H9 (cell line): ENCODE data around the gene CTNNA3. TPM values are rescaled to one million over a fixed set of nuclear protein-coding genes. Genes with fewer than 3 reads are reported as not detected.
A peak's percentile ranks its signal among the peaks of the same experiment; 100 is the strongest.
"Not testable (repeated sequence)": the region's sequence is repeated elsewhere in the genome, so short reads cannot be mapped to it uniquely, and the experiment has no call there.

Experiments
- DNase-seq: peaks from one replicate; pipeline ENCODE4 v3.0.0-alpha.2; 2017
- H2AFZ ChIP-seq: one replicate; pipeline ENCODE4 v1.6.1; 2013; ENCODE audit warnings: mild to moderate bottlenecking, low read length, control low read depth, moderate library complexity
- H2AK5ac ChIP-seq: 2 replicates; pipeline ENCODE4 v1.6.1; 2013; ENCODE audit warnings: low read length, control low read depth, mixed read lengths; ENCODE audit not compliant: insufficient read length
- H2BK120ac ChIP-seq: one replicate; pipeline ENCODE4 v1.6.1; 2013; ENCODE audit warnings: low read depth, mild to moderate bottlenecking, low read length, control low read depth, inconsistent platforms; ENCODE audit not compliant: poor library complexity, severe bottlenecking
- H2BK12ac ChIP-seq: 2 replicates; pipeline ENCODE4 v1.6.1; 2013; ENCODE audit warnings: low read length, control low read depth, mixed read lengths, low read depth; ENCODE audit not compliant: insufficient read length
- H2BK15ac ChIP-seq: 2 replicates; pipeline ENCODE4 v1.6.1; 2013; ENCODE audit warnings: low read depth, low read length, control low read depth
- H2BK20ac ChIP-seq: one replicate; pipeline ENCODE4 v1.6.1; 2013; ENCODE audit warnings: low read depth, mild to moderate bottlenecking, low read length, control low read depth, inconsistent platforms; ENCODE audit not compliant: poor library complexity, severe bottlenecking
- H2BK5ac ChIP-seq: 2 replicates; pipeline ENCODE4 v1.6.1; 2013; ENCODE audit warnings: low read length, control low read depth, mixed read lengths; ENCODE audit not compliant: insufficient read length
- H3K14ac ChIP-seq: 2 replicates; pipeline ENCODE4 v1.6.1; 2013; ENCODE audit warnings: low read length, control low read depth; ENCODE audit not compliant: insufficient read depth
- H3K18ac ChIP-seq: 2 replicates; pipeline ENCODE4 v1.6.1; 2013; ENCODE audit warnings: low read depth, mild to moderate bottlenecking, mixed read lengths, low read length, control low read depth; ENCODE audit not compliant: insufficient read length
- H3K23ac ChIP-seq: 2 replicates; pipeline ENCODE4 v1.6.1; 2013; ENCODE audit warnings: low read length, control low read depth, mixed read lengths, low read depth; ENCODE audit not compliant: insufficient read length
- H3K23me2 ChIP-seq: 2 replicates; pipeline ENCODE4 v1.6.1; 2013; ENCODE audit warnings: low read depth, mild to moderate bottlenecking, mixed read lengths, low read length, control low read depth; ENCODE audit not compliant: insufficient read length, poor library complexity, severe bottlenecking
- H3K27ac ChIP-seq: 2 replicates; pipeline ENCODE4 v1.5.1; 2013; ENCODE audit warnings: low read length, control low read depth, mixed read lengths, low read depth; ENCODE audit not compliant: insufficient read length
- H3K27me3 ChIP-seq: 2 replicates; pipeline ENCODE4 v1.6.1; 2013; ENCODE audit warnings: low read length, control low read depth, inconsistent platforms; ENCODE audit not compliant: insufficient read depth
- H3K4ac ChIP-seq: 2 replicates; pipeline ENCODE4 v1.6.1; 2013; ENCODE audit warnings: low read depth, mild to moderate bottlenecking, control low read depth, inconsistent platforms, low read length, moderate library complexity
- H3K4me1 ChIP-seq: 2 replicates; pipeline ENCODE4 v1.6.1; 2013; ENCODE audit warnings: low read length, control low read depth, inconsistent platforms; ENCODE audit not compliant: insufficient read depth
- H3K4me2 ChIP-seq: 2 replicates; pipeline ENCODE4 v1.6.1; 2013; ENCODE audit warnings: low read length, control low read depth, mixed read lengths; ENCODE audit not compliant: insufficient read length, insufficient read depth
- H3K56ac ChIP-seq: 2 replicates; pipeline ENCODE4 v1.6.1; 2013; ENCODE audit warnings: low read depth, mild to moderate bottlenecking, mixed read lengths, low read length, control low read depth; ENCODE audit not compliant: insufficient read length
- H3K79me1 ChIP-seq: 2 replicates; pipeline ENCODE4 v1.6.1; 2013; ENCODE audit warnings: low read depth, mild to moderate bottlenecking, moderate library complexity, low read length, control low read depth, inconsistent platforms; ENCODE audit not compliant: insufficient read depth, poor library complexity, severe bottlenecking
- H3K79me2 ChIP-seq: 2 replicates; pipeline ENCODE4 v1.6.1; 2013; ENCODE audit warnings: low read length, control low read depth, inconsistent platforms; ENCODE audit not compliant: insufficient read depth
- H3K9ac ChIP-seq: 2 replicates; pipeline ENCODE4 v1.6.1; 2013; ENCODE audit warnings: low read length, control low read depth, mixed read lengths; ENCODE audit not compliant: insufficient read length; ENCODE audit errors: extremely low read depth
- H3K9me3 ChIP-seq: one replicate; pipeline ENCODE4 v1.6.1; 2013; ENCODE audit warnings: low read depth, low read length, inconsistent platforms; ENCODE audit not compliant: control insufficient read depth
- H3T11ph ChIP-seq: one replicate; pipeline ENCODE4 v1.6.1; 2013; ENCODE audit warnings: mild to moderate bottlenecking, low read length, control low read depth, inconsistent platforms
- H4K20me1 ChIP-seq: one replicate; pipeline ENCODE4 v1.6.1; 2013; ENCODE audit not compliant: control insufficient read depth, insufficient read length, insufficient read depth
- H4K5ac ChIP-seq: 2 replicates; pipeline ENCODE4 v1.6.1; 2013; ENCODE audit warnings: low read depth, mild to moderate bottlenecking, mixed read lengths, low read length, control low read depth; ENCODE audit not compliant: insufficient read length
- H4K8ac ChIP-seq: replicated peaks from 2 replicates; pipeline ENCODE4 v1.6.1; 2013; ENCODE audit warnings: low read length, control low read depth, mixed read lengths, low read depth; ENCODE audit not compliant: insufficient read length
- H4K91ac ChIP-seq: 2 replicates; pipeline ENCODE4 v1.6.1; 2013; ENCODE audit warnings: low read depth, mild to moderate bottlenecking, moderate library complexity, mixed read lengths, low read length, control low read depth; ENCODE audit not compliant: insufficient read length
- H3K27ac Mint-ChIP-seq, 3 experiments: 2 replicates in 2 of 3; 3 replicates in 1 of 3; pipeline ENCODE4 v1.8.0; 2020 to 2021; ENCODE audit warnings: mixed read lengths in 3 of 3, mild to moderate bottlenecking in 1 of 3, moderate library complexity in 1 of 3
- H3K27me3 Mint-ChIP-seq: 2 replicates; pipeline ENCODE4 v1.8.0; 2021; ENCODE audit warnings: low read depth, mild to moderate bottlenecking, moderate library complexity, mixed read lengths
- H3K36me3 Mint-ChIP-seq, 3 experiments: 2 replicates in 2 of 3; 3 replicates in 1 of 3; pipeline ENCODE4 v1.8.0; 2020 to 2021; ENCODE audit warnings: low read depth in 3 of 3, mixed read lengths in 3 of 3; ENCODE audit not compliant: insufficient read depth in 1 of 3
- H3K4me1 Mint-ChIP-seq, 2 experiments: 2 replicates each; pipeline ENCODE4 v1.8.0; 2020; ENCODE audit warnings: mixed read lengths in 2 of 2
- H3K4me3 Mint-ChIP-seq, 2 experiments: 2 replicates in 1 of 2; 3 replicates in 1 of 2; pipeline ENCODE4 v1.8.0; 2020 to 2021; ENCODE audit warnings: mild to moderate bottlenecking in 2 of 2, mixed read lengths in 2 of 2, moderate library complexity in 1 of 2
- H3K9me3 Mint-ChIP-seq, 2 experiments: 2 replicates in 1 of 2; 3 replicates in 1 of 2; pipeline ENCODE4 v1.8.0; 2020; ENCODE audit warnings: mild to moderate bottlenecking in 2 of 2, mixed read lengths in 2 of 2, moderate library complexity in 1 of 2
- CTCF ChIP-seq: fragments of 200-600 bp; sonication (generic); conservative IDR thresholded peaks from 3 replicates; pipeline ENCODE4 v1.8.0; 2021; ENCODE audit warnings: antibody characterized with exemption, mild to moderate bottlenecking
- WGBS: extraction: QIAGEN DNeasy Blood & Tissue Kit; methylation state at CpG from one replicate; pipeline ENCODE4 v1.1.7; 2013; ENCODE audit warnings: missing lambda C conversion rate, low lambda C conversion rate, mixed read lengths; ENCODE audit not compliant: insufficient read length; ENCODE audit errors: extremely low coverage; 5-methylcytosine and 5-hydroxymethylcytosine counted together
- total RNA-seq: library from RNA; stranded (reverse); gene quantifications from 2 replicates; pipeline ENCODE4 v1.2.1, GENCODE V29; 2021

CTNNA3 gene
- total RNA-seq, 1 experiment from 2014 or later, result 3.3 TPM

DNA sequence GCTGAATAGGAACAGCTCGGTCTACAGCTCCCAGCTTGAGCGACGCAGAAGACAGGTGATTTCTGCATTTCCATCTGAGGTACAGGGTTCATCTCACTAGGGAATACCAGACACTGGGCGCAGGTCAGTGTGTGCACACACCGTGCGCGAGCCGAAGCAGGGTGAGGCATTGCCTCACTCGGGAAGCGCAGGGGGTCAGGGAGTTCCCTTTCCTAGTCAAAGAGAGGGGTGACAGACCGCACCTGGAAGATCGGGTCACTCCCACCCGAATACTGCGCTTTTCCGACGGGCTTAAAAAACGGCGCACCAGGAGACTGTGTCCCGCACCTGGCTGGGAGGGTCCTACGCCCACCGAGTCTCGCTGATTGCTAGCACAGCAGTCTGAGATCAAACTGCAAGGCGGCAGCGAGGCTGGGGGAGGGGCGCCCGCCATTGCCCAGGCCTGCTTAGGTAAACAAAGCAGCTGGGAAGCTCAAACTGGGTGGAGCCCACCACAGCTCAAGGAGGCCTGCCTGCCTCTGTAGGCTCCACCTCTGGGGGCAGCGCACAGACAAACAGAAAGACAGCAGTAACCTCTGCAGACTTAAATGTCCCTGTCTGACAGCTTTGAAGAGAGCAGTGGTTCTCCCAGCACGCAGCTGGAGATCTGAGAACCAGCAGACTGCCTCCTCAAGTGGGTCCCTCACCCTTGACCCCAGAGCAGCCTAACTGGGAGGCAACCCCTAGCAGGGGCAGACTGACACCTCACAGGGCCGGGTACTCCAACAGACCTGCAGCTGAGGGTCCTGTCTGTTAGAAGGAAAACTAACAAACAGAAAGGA lies 465.1 kb downstream of the CTNNA3 start:
- Histone ChIP-seq H3K14ac (0 out of 2 replicates have a peak overlapping the region, but pooled peaks have one; percentile 81), H3K9ac (peak overlapping the region; percentile 3), H3K18ac (peak overlapping the region; percentile 70), H3K4me2 (peak overlapping the region; percentile 38)
- Mint-ChIP-seq H3K4me1 (peaks cover 14 to 16% of the 10 kb centered on the region in 2 experiments), H3K27ac (peak overlapping the region; percentile 65 to 96 (median 83); a peak in 5 of 7 replicates), H3K36me3 (peaks cover 0 to 20% (median 1%) of the 10 kb centered on the region in 3 experiments; a peak in 4 of 7 replicates), H3K4me3 (peak overlapping the region; percentile 84 to 90)
- not testable (repeated sequence) for H3K23ac ChIP-seq, H3K56ac ChIP-seq, H3K4me1 ChIP-seq, H3K79me1 ChIP-seq, H2BK120ac ChIP-seq, H3T11ph ChIP-seq, H2BK5ac ChIP-seq, H3K9me3 Mint-ChIP-seq, H3K9me3 ChIP-seq, H2BK12ac ChIP-seq, H2AK5ac ChIP-seq, H3K4ac ChIP-seq, H4K20me1 ChIP-seq, H3K27ac ChIP-seq, H3K27me3 Mint-ChIP-seq, H3K23me2 ChIP-seq, H3K79me2 ChIP-seq, H3K27me3 ChIP-seq, H2BK15ac ChIP-seq, H4K8ac ChIP-seq, H4K91ac ChIP-seq, H2AFZ ChIP-seq, H4K5ac ChIP-seq, H2BK20ac ChIP-seq
- peak; percentile 27; the same call in 1 of the 3 replicates for TF ChIP-seq CTCF
- peak; percentile 41 for DNase-seq
- no CpG with 5 or more reads among the region's 29 CpGs for WGBS
